Mammary epithelial cell (primary cell): ENCODE data around the gene AKR7A3.

Experiments used
- CTCF ChIP-seq, 2 donors: IDR thresholded peaks in 1 of 2; conservative IDR thresholded peaks in 1 of 2; 2 replicates each; pipeline ENCODE4 v1.5.1; 2011 to 2012; ENCODE audit warnings: inconsistent platforms in 2 of 2, low read length in 2 of 2, mild to moderate bottlenecking in 2 of 2, control low read depth in 1 of 2, low read depth in 1 of 2; ENCODE audit not compliant: insufficient read depth in 1 of 2; ENCODE audit errors: extremely low read depth in 1 of 2
- EZH2 ChIP-seq: IDR thresholded peaks from 2 replicates; pipeline ENCODE4 v1.6.1; 2012; ENCODE audit warnings: low read length, inconsistent platforms, borderline replicate concordance

GRCh38 chr1:19310061-19310460, 21.5 kb upstream of the AKR7A3 start:
- TF ChIP-seq CTCF (conservative IDR thresholded peaks at IDR 0.05 in 1 of 2, IDR thresholded peaks at IDR 0.05 in 1 of 2; ENCODE audit: extremely low read depth in 1 of 2, insufficient read depth in 1 of 2, low read depth in 1 of 2, low read length in 2 of 2): no peak
- no peak for TF ChIP-seq EZH2
